Neuron (in vitro differentiated cells): ENCODE data around the gene KRT73.

Source experiments
- H2AFZ ChIP-seq: one replicate; pipeline ENCODE4 v1.6.1; 2013; ENCODE audit warnings: low read depth, mild to moderate bottlenecking, inconsistent platforms, low read length, moderate library complexity
- H3K27me3 ChIP-seq: one replicate; pipeline ENCODE4 v1.6.1; 2013; ENCODE audit warnings: low read length; ENCODE audit not compliant: insufficient read depth
- H3K36me3 ChIP-seq: one replicate; pipeline ENCODE4 v1.6.1; 2013; ENCODE audit warnings: low read length; ENCODE audit not compliant: insufficient read depth
- H3K4me1 ChIP-seq: one replicate; pipeline ENCODE4 v1.6.1; 2013; ENCODE audit warnings: low read length; ENCODE audit not compliant: insufficient read depth
- H3K4me3 ChIP-seq: 2 replicates; pipeline ENCODE4 v1.5.1; 2013; ENCODE audit warnings: mild to moderate bottlenecking, low read length, moderate library complexity
- H3K9me3 ChIP-seq: one replicate; pipeline ENCODE4 v1.6.1; 2013; ENCODE audit warnings: low read length

Gene KRT73

DNA sequence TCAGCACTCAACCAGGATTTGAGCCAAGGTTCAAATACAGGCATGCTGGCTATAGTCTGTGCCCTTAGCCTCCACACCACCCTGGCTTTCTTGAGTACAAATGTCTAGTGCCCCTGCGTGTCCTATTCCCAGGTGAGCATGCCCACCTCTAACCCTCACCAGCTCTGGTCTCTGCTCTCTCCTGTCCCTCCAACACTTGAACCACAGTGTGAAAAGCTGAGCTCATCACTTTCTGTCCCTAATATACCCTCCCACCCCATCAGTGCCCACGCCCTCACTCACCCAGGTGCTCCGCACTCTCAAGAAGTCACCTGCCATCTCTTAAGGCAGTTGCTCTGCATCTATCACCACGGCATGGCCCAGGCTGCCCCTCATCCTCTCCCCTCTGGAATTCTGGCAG is 58.4 kb downstream of the KRT73 start:
- H3K9me3 ChIP-seq, result no peaks in the 10 kb centered on the region
- H3K36me3 ChIP-seq, result no peaks in the 10 kb centered on the region
- no peak overlapping the region for H2AFZ ChIP-seq
- H3K4me1 ChIP-seq, result no peaks in the 10 kb centered on the region
- no peak overlapping the region for H3K4me3 ChIP-seq
- no peaks in the 10 kb centered on the region for H3K27me3 ChIP-seq

GRCh38 chr12:52558781-52559445 is 59.4 kb downstream of the KRT73 start:
- H2AFZ ChIP-seq, result no peak overlapping the region
- no peaks in the 10 kb centered on the region for H3K4me1 ChIP-seq
- H3K27me3 ChIP-seq, result no peaks in the 10 kb centered on the region
- no peaks in the 10 kb centered on the region for H3K9me3 ChIP-seq
- no peak overlapping the region for H3K4me3 ChIP-seq
- no peaks in the 10 kb centered on the region for H3K36me3 ChIP-seq
